Activated CD4-positive, alpha-beta memory T cell treated with anti-CD3 and anti-CD28 coated beads for 36 hours (primary cell): ENCODE data around the gene THEMIS2. TPM values are rescaled to one million over a fixed set of nuclear protein-coding genes. Genes with fewer than 3 reads are reported as not detected.

Experiments
- CTCF ChIA-PET: fragments of 350-600 bp; sonication (Branson Sonifier 250); formaldehyde crosslinking; loops from one replicate; lab custom pipeline; 2021; ENCODE audit warnings: antibody characterized with exemption, inconsistent platforms; lab: Charles Lee
- POLR2A ChIA-PET: fragments of 350-600 bp; sonication (Branson Sonifier 250); formaldehyde crosslinking; loops from one replicate; lab custom pipeline; 2021; ENCODE audit warnings: antibody characterized with exemption; lab: Charles Lee
- DNase-seq: peaks from one replicate; pipeline ENCODE4 v3.0.0-alpha.2; 2020
- H3K27ac Mint-ChIP-seq: one replicate; pipeline ENCODE4 v1.8.0; 2021; ENCODE audit warnings: mixed read lengths
- H3K27me3 Mint-ChIP-seq: one replicate; pipeline ENCODE4 v1.8.0; 2021; ENCODE audit warnings: mixed read lengths
- H3K36me3 Mint-ChIP-seq: one replicate; pipeline ENCODE4 v1.8.0; 2021; ENCODE audit warnings: mixed read lengths
- H3K4me1 Mint-ChIP-seq: one replicate; pipeline ENCODE4 v1.8.0; 2021; ENCODE audit warnings: low read depth, mixed read lengths
- H3K4me3 Mint-ChIP-seq: one replicate; pipeline ENCODE4 v1.8.0; 2021; ENCODE audit warnings: mild to moderate bottlenecking, mixed read lengths
- H3K9me3 Mint-ChIP-seq: one replicate; pipeline ENCODE4 v1.8.0; 2021; ENCODE audit warnings: mixed read lengths
- intact Hi-C: fragments of 100-400 bp; cut with micrococcal nuclease; formaldehyde crosslinking; loops from one replicate; pipeline ENCODE4 v1.15.1; 2023
- total RNA-seq, 2 experiments: library from RNA; stranded (reverse); gene quantifications; one replicate each; pipeline ENCODE4 v1.2.3, GENCODE V29; 2021

THEMIS2 gene
- total RNA-seq, 2 experiments from 2014 or later = 27.4 to 29.3 TPM

DNA sequence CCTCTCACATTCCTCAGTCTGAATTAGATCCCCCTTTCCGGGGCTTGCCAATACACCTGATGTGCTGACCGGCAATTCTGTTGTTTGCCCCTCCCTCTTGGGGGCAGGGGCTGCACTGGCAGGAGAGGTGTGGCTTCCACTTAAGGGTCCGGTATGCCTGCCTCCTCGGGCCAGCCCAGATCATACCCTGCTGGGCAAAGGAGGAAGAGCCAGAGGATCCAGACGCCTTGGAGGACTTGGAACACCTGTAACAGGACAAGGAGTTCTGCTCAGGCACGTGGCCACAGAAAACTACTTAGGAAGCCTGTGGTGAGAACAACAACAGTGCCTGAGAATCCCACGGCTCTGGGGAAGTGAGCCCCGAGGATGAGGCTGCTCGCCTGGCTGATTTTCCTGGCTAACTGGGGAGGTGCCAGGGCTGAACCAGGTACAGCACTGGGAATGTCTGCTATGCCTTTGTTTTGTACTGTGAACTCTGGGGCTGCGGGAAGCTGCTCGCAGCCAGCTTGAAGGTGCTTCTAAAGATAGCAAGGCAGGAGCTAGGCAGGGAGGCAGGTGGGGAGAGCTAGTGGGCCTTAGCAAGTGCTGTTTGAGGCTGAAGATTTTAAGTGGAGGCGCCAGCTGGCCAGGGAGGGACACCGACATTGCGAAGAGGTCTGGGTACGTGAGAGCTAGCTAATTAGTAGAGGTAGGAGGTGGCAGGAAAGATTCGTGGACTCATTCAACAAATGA is 62.6 kb downstream of the THEMIS2 start, which contains the start of gene SMPDL3B:
TSS of gene SMPDL3B (plus strand) at position 183 of the 732 bp plus-strand sequence. CDS start at position 367, 184 bp downstream.
- no peak for DNase-seq
- no peaks in the 10 kb centered on the region for H3K36me3 Mint-ChIP-seq

GRCh38 chr1:27935721-27936120 is 63.4 kb downstream of the THEMIS2 start:
- Mint-ChIP-seq H3K4me1 (peaks cover 12% of the 10 kb centered on the region), H3K4me3 (no peak overlapping the region), H3K9me3 (no peaks in the 10 kb centered on the region), H3K27me3 (peaks cover 12% of the 10 kb centered on the region), H3K27ac (no peak overlapping the region), H3K36me3 (no peaks in the 10 kb centered on the region)
- POLR2A ChIA-PET = no interaction called here
- CTCF ChIA-PET = interaction anchor here (0.7 to 1.1 kb wide), 3 partner anchors 12 to 1400 kb away, joined by 3 to 4 read pairs (median 3); no protein-coding TSS in a partner anchor
- intact Hi-C loops = no loop called here
- no peak for DNase-seq

More for the DNA sequence above, 62.6 kb downstream of the THEMIS2 start, which contains the start of gene SMPDL3B:
- Mint-ChIP-seq H3K4me1 (peaks cover 5% of the 10 kb centered on the region), H3K27ac (no peak within 1 kb of the TSS), H3K9me3 (no peaks in the 10 kb centered on the region), H3K4me3 (peak within 1 kb of the TSS; percentile 3), H3K27me3 (peaks cover 12% of the 10 kb centered on the region)
- intact Hi-C loops = no loop called here
- POLR2A ChIA-PET = interaction anchor here (0.6 kb wide), 1 partner anchor 13 kb away, joined by 6 read pairs; no protein-coding TSS in a partner anchor
- CTCF ChIA-PET = interaction anchor here (0.6 to 1.1 kb wide), 3 partner anchors 11 to 836 kb away, joined by 3 to 5 read pairs (median 4); no protein-coding TSS in a partner anchor

Other genes with a start within 250 kb of the THEMIS2 start
- under 1 TPM; 0.24 to 0.27 TPM for gene FGR, start 237.4 kb upstream of the THEMIS2 start, total RNA-seq
- 10 to 100 TPM; 76.4 TPM for gene IFI6, start 200.4 kb upstream of the THEMIS2 start, total RNA-seq
- gene FAM76A, start 146.6 kb upstream of the THEMIS2 start, total RNA-seq = 10 to 100 TPM in 1 of 2 experiments, 1 to 10 TPM in 1; 8.1 to 11.8 TPM
- gene STX12, start 99.3 kb upstream of the THEMIS2 start, total RNA-seq = 10 to 100 TPM; 31.8 to 32.0 TPM
- 10 to 100 TPM; 42.9 to 43.8 TPM for gene PPP1R8, start 41.8 kb upstream of the THEMIS2 start, total RNA-seq
- 10 to 100 TPM; 90.2 to 94.8 TPM for gene RPA2, start 42.0 kb downstream of the THEMIS2 start, total RNA-seq
- under 1 TPM; 0.36 to 0.46 TPM for gene SMPDL3B, start 62.5 kb downstream of the THEMIS2 start, total RNA-seq
- gene XKR8, start 87.4 kb downstream of the THEMIS2 start, total RNA-seq = 1 to 10 TPM; 7.1 to 8.9 TPM
- gene EYA3, start 216.1 kb downstream of the THEMIS2 start, total RNA-seq = 10 to 100 TPM; 26.4 to 27.4 TPM